Natural killer cell (primary cell): ENCODE results near the gene INPP5A. TPM values are rescaled to one million over a fixed set of nuclear protein-coding genes. Genes with fewer than 3 reads are reported as not detected.
"Not testable (repeated sequence)": the region's sequence is repeated elsewhere in the genome, so short reads cannot be mapped to it uniquely, and the experiment has no call there.

Experiments
- ATAC-seq, 3 donors: fragments of 150-1000 bp in 2 of 3; fragments of 200-7000 bp in 1 of 3; cut with Tn5 transposase; 1 replicate in 1 of 3; 2 replicates in 2 of 3; pipeline ENCODE4 v1.10.0; 2021; ENCODE audit warnings: mild to moderate bottlenecking in 2 of 3, moderate library complexity in 2 of 3
- DNase-seq, 2 donors: peaks; one replicate each; pipeline versions ENCODE4 v3.0.0 to v3.0.0-alpha.2; 2013 to 2021; ENCODE audit warnings: mixed read lengths in 1 of 2
- H3K27ac ChIP-seq: one replicate; pipeline ENCODE4 v1.5.1; 2013; ENCODE audit warnings: mild to moderate bottlenecking, low read length
- H3K27me3 ChIP-seq: one replicate; pipeline ENCODE4 v1.6.1; 2013; ENCODE audit warnings: low read length; ENCODE audit not compliant: control insufficient read depth, insufficient read depth
- H3K36me3 ChIP-seq: one replicate; pipeline ENCODE4 v1.6.1; 2013; ENCODE audit warnings: low read length; ENCODE audit not compliant: control insufficient read depth, insufficient read depth
- H3K4me1 ChIP-seq: one replicate; pipeline ENCODE4 v1.6.1; 2013; ENCODE audit warnings: low read length; ENCODE audit not compliant: control insufficient read depth, insufficient read depth
- H3K4me3 ChIP-seq: one replicate; pipeline ENCODE4 v1.5.1; 2013; ENCODE audit warnings: low read length
- H3K9me3 ChIP-seq: one replicate; pipeline ENCODE4 v1.6.1; 2013; ENCODE audit warnings: low read length; ENCODE audit not compliant: control insufficient read depth, insufficient read depth
- H3K27ac Mint-ChIP-seq, 2 donors: one replicate each; pipeline ENCODE4 v1.8.0; 2022; ENCODE audit warnings: mild to moderate bottlenecking in 2 of 2, mixed read lengths in 2 of 2, moderate library complexity in 1 of 2
- H3K27me3 Mint-ChIP-seq, 2 donors: one replicate each; pipeline ENCODE4 v1.8.0; 2022; ENCODE audit warnings: low read depth in 2 of 2, mixed read lengths in 2 of 2
- H3K36me3 Mint-ChIP-seq: one replicate; pipeline ENCODE4 v1.8.0; 2022; ENCODE audit warnings: mixed read lengths
- H3K4me1 Mint-ChIP-seq, 2 donors: one replicate each; pipeline ENCODE4 v1.8.0; 2022; ENCODE audit warnings: mixed read lengths in 2 of 2
- H3K4me3 Mint-ChIP-seq: one replicate; pipeline ENCODE4 v1.8.0; 2022; ENCODE audit warnings: mild to moderate bottlenecking, moderate library complexity, mixed read lengths
- H3K9me3 Mint-ChIP-seq, 2 donors: one replicate each; pipeline ENCODE4 v1.8.0; 2022; ENCODE audit warnings: mixed read lengths in 2 of 2
- WGBS: methylation state at CpG from one replicate; pipeline ENCODE4 v1.1.7; 2013; ENCODE audit warnings: missing lambda C conversion rate; ENCODE audit not compliant: insufficient coverage; 5-methylcytosine and 5-hydroxymethylcytosine counted together
- intact Hi-C: fragments of 100-400 bp; cut with micrococcal nuclease; formaldehyde crosslinking; loops from one replicate; pipeline ENCODE4 v1.14.2; 2022
- total RNA-seq, 4 donors: library from RNA; stranded (reverse); fragments of 120-200 nt in 1 of 4; gene quantifications; one replicate each; pipeline versions ENCODE4 v1.2.3 to v1.2.4, GENCODE V29; 2013 to 2022
- TF ChIP-seq, protein P1 (sequence below): fragments of 200-600 bp; IDR thresholded peaks from one replicate; pipeline ENCODE4 v1.8.0; 2022; ENCODE audit warnings: antibody characterized with exemption

Gene INPP5A
- total RNA-seq, 3 donors from 2014 or later (not counting 1 experiment from before 2014, with no cell fraction given) = 12.6 to 38.6 (median 18.6) TPM

- H3K9me3 Mint-ChIP-seq = no peaks in the 10 kb centered on the region
- H3K4me1 Mint-ChIP-seq = peaks cover 23 to 34% of the 10 kb centered on the region in 2 donors
- Histone ChIP-seq H3K9me3 (no peaks in the 10 kb centered on the region), H3K4me3 (no peak overlapping the region), H3K27me3 (no peaks in the 10 kb centered on the region), H3K4me1 (peaks cover 7% of the 10 kb centered on the region), H3K36me3 (no peaks in the 10 kb centered on the region), H3K27ac (no peak overlapping the region)
- DNase-seq = no peak
- no peaks in the 10 kb centered on the region for H3K27me3 Mint-ChIP-seq
- TF ChIP-seq, protein P1, sequence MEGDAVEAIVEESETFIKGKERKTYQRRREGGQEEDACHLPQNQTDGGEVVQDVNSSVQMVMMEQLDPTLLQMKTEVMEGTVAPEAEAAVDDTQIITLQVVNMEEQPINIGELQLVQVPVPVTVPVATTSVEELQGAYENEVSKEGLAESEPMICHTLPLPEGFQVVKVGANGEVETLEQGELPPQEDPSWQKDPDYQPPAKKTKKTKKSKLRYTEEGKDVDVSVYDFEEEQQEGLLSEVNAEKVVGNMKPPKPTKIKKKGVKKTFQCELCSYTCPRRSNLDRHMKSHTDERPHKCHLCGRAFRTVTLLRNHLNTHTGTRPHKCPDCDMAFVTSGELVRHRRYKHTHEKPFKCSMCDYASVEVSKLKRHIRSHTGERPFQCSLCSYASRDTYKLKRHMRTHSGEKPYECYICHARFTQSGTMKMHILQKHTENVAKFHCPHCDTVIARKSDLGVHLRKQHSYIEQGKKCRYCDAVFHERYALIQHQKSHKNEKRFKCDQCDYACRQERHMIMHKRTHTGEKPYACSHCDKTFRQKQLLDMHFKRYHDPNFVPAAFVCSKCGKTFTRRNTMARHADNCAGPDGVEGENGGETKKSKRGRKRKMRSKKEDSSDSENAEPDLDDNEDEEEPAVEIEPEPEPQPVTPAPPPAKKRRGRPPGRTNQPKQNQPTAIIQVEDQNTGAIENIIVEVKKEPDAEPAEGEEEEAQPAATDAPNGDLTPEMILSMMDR = no peak
- no peak for ATAC-seq
- no peak overlapping the region for H3K27ac Mint-ChIP-seq
- H3K4me3 Mint-ChIP-seq = no peak overlapping the region
- intact Hi-C loops = no loop called here
- H3K36me3 Mint-ChIP-seq = no peaks in the 10 kb centered on the region
- WGBS = 96% methylated on average over 10 of the region's 10 CpGs
Observed at GRCh38 chr10:132679217-132679595, 141.6 kb downstream of the INPP5A start.

DNA sequence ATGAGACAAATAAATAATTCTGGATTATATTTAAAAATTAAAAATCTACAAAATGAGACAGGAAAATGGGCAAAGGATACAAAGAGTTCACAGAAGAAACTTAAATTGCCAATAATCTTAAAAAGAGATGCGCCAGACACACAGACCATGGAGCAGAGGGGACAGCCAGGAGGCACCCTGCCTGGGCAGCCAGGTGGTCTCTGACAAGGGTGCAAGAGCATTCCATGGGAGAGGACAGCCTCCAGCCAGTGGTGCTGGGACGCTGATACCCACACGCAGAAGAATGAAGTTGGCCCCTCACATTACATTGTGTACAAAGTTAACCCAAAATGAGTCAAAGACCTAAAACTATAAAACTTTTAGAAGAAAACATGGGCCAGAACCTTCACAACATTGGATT, 142.1 kb downstream of the INPP5A start:
- Histone ChIP-seq H3K9me3 (no peaks in the 10 kb centered on the region), H3K36me3 (no peaks in the 10 kb centered on the region), H3K4me3 (no peak overlapping the region), H3K27me3 (no peaks in the 10 kb centered on the region), H3K4me1 (peaks cover 12% of the 10 kb centered on the region), H3K27ac (no peak overlapping the region)
- DNase-seq = no peak
- TF ChIP-seq, protein P1 = no peak
- H3K4me3 Mint-ChIP-seq = no peak overlapping the region
- H3K27ac Mint-ChIP-seq = no peak overlapping the region
- WGBS = 94% methylated on average over 3 of the region's 3 CpGs
- peaks cover 27 to 39% of the 10 kb centered on the region in 2 donors for H3K4me1 Mint-ChIP-seq
- H3K36me3 Mint-ChIP-seq = no peaks in the 10 kb centered on the region
- H3K27me3 Mint-ChIP-seq = no peaks in the 10 kb centered on the region
- intact Hi-C loops = loop anchor here (10.0 kb wide), 1 partner anchor 65 kb away; no protein-coding TSS in a partner anchor
- no peaks in the 10 kb centered on the region for H3K9me3 Mint-ChIP-seq
- ATAC-seq = no peak

DNA sequence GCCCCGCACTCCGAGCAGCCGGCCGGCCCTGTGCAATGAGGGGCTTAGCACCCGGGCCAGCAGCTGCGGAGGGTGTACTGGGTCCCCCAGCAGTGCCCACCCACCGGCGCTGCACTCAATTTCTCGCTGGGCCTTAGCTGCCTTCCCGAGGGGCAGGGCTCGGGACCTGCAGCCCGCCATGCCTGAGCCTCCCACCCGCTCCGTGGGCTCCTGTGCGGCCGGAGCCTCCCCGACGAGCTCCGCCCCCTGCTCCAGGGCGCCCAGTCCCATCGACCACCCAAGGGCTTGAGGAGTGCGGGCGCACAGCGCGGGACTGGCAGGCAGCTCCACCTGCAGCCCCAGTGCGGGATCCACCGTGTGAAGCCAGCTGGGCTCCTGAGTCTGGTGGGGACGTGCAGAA, 143.2 kb downstream of the INPP5A start:
- not testable (repeated sequence) for H3K4me3 ChIP-seq, H3K27me3 ChIP-seq, H3K27me3 Mint-ChIP-seq, H3K9me3 ChIP-seq, H3K9me3 Mint-ChIP-seq, H3K4me3 Mint-ChIP-seq, H3K36me3 Mint-ChIP-seq, H3K27ac Mint-ChIP-seq, H3K36me3 ChIP-seq, ATAC-seq, H3K27ac ChIP-seq, DNase-seq
- intact Hi-C loops = loop anchor here (10.0 kb wide), 1 partner anchor 66 kb away; no protein-coding TSS in a partner anchor
- H3K4me1 Mint-ChIP-seq = peaks cover 38 to 50% of the 10 kb centered on the region in 2 donors
- WGBS = 96% methylated on average over 22 of the region's 28 CpGs
- H3K4me1 ChIP-seq = peaks cover 23% of the 10 kb centered on the region

GRCh38 chr10:132681858-132682755, 144.5 kb downstream of the INPP5A start:
- no peak overlapping the region for H3K27ac ChIP-seq
- intact Hi-C loops = loop anchor here (10.0 kb wide), 1 partner anchor 67 kb away; no protein-coding TSS in a partner anchor
- no peaks in the 10 kb centered on the region for H3K27me3 ChIP-seq
- TF ChIP-seq, protein P1 = no peak
- no peaks in the 10 kb centered on the region for H3K36me3 ChIP-seq
- Mint-ChIP-seq H3K27me3 (no peaks in the 10 kb centered on the region), H3K9me3 (no peaks in the 10 kb centered on the region), H3K27ac (peak overlapping the region in 1 of 2 donors; percentile 39), H3K4me1 (peaks cover 45 to 54% of the 10 kb centered on the region in 2 donors), H3K4me3 (no peak overlapping the region), H3K36me3 (no peaks in the 10 kb centered on the region)
- WGBS = 96% methylated on average over 24 of the region's 25 CpGs
- H3K9me3 ChIP-seq = no peaks in the 10 kb centered on the region
- H3K4me1 ChIP-seq = peaks cover 29% of the 10 kb centered on the region
- ATAC-seq = no peak
- no peak for DNase-seq
- H3K4me3 ChIP-seq = no peak overlapping the region
